ENCODE measurements around the gene SH3RF2.

Gene SH3RF2

DNA sequence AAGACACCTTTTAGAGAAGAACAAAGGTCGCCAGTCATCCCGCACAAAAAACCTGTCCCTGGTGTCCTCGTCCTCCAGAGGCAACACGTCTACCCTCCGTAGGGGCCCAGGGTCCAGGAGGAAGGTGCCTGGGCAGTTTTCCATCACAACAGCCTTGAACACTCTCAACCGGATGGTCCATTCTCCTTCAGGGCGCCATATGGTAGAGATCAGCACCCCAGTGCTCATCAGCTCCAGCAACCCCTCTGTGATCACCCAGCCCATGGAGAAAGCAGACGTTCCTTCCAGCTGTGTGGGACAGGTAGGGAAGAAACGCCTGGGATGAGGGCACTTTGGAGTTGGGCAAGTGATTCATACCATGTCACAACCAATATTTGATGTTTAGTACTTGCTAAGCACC is 77.4 kb downstream of the SH3RF2 start:
- DNase-seq = no peak

DNA sequence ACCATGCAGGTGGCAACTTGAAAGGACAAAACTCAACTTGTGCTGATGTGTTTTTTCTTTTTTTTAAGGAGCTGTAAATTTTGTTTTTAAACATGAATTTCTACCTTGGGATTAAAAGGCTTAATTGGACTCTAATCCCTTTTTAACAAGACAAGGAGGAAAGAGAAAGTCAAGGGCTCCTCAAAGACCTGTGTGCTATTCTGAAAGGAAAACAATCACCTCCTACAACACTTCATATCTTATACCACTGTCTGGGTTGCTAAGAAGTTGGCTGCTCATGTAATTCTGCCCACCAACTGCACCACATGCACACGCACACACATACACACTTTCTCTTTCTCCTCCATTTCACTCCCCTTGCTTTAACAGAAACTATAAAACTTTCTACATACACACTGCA is 78.6 kb downstream of the SH3RF2 start:
- DNase-seq = no peak

DNA sequence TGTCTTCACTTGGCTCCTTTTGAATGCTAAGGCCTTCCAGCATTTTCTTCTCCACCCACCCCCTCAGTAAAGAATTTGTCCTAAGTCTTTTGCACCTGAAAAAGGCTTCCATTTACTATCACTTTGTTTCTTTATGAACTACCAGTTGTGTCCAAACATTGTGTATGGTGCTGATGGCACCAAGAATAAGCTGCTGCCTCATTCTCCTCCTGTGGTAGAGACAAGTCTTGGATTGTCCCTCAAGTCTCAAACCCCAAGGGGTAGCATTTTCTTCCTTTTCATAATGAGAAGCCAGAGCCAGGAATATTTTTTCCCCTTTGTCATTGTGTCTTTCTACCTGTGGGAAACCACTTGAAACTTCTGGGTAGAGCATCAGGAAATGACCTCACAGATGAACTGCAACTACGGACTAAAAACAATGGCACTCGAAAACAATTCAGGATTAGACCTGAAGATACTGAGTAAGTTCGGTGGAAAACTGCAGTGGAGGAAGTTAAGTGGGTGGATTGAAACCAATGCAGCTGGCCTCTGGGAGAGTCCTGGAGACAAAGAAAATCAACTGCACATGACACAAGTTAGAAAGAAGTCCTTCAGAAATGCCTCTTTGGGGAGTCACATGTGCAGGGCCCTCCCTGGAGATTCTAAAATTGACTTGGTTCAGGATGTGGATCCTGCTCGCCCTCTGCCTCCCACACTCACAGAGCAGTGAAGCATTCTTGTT is 80.5 kb downstream of the SH3RF2 start:
- no peak for DNase-seq

DNA sequence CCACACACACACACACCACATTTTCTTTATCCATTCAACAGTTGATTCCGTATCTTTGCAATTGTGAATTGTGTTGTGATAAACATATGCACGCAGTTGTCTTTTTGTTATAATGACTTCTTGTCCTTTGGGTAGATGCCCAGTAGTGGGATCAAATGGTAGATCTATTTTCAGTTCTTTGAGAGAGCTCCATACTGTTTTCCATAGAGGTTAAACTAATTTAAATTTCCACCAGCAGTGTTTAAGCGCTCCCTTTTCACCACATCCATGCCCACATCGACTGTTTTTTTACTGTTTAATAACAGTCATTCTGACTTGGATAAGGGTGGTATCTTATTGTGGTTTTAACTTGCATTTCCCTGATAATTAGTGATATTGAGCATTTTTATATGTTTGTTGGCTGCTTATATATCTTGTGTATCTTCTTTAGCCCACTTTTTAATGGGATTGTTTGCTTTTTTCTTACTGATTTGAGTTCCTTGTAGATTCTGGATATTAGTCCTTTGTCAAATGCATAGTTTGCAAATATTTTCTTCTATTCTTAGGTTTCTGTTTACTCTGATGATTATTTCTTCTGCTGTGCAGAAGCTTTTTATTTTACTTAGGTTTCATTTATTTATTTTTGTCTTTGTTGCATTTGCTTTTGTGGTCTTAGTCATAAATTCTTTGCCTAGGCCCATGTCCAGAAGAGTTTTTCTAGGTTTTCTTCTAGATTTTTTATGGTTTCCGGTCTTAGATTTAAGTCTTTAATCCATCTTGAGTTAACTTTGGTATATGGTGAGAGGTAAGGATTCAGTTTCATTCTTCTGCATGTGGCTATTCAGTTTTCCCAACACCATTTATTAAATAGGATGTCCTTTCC is 82.4 kb downstream of the SH3RF2 start:
- no peak for DNase-seq

DNA sequence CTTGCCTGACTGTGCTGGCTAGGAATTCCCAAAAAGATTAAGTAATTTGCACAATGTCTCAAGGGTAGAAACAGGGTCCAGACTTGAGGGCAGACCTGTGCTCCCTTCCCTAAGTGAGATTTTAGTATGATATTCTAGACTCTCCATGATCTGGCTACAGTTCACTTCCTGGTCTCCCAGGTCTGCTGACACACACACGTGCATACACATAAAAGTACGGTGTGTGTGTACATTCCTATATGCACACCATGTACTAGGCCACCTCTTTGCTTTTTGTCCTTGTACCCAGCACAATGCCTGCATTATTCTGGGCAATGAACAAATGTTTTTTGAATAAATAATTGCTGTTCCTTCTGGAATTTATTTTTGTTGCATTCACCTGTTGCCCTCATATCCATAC is 83.7 kb downstream of the SH3RF2 start:
- DNase-seq = no peak

DNA sequence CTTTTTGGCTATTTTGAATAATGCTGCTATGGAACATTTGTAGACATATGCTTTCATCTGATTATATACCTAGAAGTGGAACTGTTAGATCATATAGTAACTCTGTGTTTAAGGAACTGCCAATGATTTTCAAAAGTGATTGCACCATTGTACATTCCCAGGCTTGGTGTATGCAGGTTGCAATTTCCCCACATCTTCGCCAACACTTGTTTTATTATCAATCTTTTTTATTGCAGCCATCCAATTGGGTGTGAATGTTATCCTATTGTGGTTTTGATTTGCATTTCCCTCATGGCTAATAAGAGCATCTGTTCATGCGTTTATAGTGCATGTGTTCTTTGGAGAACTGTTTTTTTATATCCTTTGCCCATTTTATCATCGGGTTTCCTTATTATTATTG is 87.7 kb downstream of the SH3RF2 start:
- DNase-seq = no peak

DNA sequence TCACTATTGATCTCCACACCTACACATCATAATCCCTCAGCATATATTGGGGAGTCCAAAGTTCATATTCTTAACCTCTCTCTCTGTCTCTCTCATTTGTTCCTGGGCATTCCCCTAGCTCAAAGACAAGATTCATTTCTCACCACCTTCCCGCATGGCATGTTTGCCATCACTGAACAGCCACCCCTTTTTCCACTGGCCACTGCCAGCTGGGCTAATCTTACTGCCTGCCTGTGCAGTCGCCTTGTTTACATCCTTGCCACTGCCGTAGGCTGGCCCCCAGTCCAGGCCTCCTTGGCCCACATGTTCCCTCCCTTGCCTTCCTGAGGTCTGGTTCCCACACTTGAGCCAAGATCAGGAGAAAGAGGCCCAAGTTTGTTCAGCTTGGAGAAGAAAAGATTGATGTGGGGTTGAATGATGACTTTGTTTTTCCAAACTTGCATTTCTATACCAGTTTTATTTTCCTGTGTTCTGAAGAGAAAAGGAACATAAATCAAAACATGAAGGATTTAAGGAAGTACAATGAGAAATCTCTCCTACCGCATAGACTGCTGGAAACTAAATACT is 88.8 kb downstream of the SH3RF2 start:
- DNase-seq = no peak

DNA sequence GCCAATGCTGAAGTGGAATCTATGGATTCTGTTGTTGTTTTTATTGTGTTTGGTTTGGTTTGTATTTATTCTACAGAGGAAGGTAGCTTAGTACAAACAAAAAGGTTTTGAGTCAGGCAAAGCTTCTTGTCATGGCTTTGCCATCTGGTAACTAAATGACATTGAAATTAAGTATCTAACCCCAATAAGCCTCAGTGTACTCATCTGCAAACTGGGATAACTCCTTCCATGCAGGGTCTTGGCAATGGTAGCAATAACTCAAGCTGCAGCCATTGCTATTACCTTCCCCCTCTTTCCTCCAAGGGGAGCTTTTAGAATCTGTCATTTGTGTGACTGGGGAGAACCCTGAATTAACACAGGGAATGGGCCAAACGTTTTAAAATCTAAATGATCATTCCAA is 89.3 kb downstream of the SH3RF2 start:
- DNase-seq = no peak

DNA sequence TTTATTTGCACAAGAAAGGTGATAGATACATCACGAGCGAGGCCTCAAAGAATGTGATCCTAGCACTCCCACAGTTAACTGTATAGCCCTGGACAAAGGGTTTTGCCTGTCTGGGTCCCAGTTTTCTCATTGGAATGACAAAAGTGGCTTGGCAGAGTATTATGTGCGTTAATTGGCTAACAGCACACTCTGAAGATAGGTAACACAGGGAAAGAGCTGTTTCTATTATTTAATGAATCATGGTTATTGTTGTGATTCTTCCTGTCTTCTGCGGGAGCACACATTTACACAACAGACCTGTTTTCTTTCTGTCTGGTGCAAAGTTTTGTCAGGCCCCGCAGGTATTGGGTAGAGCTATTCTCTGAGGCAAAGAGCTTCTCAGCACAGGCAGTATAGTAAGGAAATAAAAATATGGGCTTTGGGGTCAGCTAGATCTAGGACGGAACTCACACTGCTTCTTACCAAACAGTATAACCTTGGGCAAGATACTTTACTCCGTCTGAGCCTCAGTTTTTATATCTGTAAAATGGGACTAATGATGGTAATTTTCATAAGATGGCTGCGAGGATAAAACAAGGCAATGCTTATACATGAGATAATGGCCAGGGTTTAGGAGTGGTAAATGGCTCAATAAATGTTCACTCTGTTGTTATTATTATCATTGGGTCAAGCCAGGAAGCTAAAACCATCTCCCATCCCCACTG is 90.1 kb downstream of the SH3RF2 start:
- no peak for DNase-seq

DNA sequence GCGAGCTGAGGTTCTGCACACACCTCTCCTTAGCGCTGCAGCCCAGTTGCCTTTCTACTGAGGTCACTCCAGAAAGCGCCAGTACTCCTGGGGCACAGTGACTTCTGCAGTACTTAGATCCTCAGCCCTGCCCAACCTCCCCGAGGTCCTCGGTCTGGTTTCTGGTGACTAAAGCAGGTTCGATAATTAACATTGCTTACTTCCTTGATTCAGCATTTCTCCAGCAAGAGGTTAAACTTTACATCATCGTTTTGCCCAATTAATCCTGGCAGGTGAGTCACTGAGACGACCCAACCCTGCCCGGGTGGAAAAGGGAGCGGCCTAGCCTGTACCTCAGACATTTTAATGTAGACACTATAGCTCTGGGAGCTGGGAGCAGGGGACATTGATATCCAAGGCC is 91.4 kb downstream of the SH3RF2 start:
- DNase-seq = no peak

DNA sequence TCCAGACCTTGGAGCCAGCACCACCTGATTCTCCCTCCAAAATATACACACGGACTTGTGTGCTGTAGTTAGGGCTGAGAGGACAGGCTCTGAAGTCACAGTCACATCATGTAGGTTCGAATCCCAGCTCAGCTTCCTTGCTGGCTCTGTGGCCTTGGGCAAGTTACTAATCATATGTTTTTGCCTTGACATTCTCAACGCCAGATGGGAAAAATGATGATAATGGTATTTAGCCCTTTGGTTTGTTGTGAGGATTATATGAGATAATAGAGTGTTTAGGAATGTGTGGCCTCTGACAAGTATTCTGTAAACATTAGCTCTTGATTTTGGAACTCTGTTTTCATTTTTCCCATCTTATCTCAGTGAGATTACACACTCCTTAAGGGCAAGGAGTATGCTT is 96.5 kb downstream of the SH3RF2 start:
- no peak for DNase-seq

DNA sequence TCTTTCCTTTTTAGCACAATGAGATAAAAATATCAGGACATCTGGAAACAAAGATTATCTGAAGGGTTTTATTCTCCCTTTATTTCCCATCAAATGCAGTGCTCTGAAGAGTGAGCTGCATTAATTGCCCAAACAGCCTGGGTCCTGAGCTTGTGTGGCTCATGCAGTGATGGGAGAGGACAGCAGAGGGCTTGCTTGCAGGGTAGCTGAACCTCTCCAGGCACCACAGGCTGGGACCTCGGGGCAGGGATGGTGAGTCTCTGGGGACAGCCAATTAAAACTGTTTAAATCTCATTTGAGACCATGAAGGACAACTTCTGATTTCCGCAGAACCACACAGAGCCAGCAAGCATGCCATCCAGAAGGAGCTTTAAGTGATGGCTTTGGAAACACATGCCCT is 97.7 kb downstream of the SH3RF2 start:
- no peak for DNase-seq

DNA sequence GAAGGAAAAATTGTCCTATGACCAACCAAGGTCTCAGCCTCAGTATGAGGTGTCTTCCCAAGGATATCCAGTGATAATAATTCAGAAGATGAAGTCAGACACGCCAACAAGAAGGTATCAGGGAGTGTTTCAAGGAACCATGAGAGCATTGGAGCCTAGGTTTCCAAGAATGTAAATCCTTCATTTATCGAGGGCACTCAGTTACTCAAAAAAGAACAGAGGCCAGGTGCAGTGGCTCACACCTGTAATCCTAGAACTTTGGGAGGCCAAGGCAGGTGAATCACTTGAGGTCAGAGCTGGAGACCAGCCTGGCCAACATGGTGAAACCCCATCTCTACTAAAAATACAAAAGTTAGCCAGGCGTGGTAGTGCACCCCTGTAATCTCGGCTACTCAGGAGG is 98.2 kb downstream of the SH3RF2 start:
- no peak for DNase-seq

DNA sequence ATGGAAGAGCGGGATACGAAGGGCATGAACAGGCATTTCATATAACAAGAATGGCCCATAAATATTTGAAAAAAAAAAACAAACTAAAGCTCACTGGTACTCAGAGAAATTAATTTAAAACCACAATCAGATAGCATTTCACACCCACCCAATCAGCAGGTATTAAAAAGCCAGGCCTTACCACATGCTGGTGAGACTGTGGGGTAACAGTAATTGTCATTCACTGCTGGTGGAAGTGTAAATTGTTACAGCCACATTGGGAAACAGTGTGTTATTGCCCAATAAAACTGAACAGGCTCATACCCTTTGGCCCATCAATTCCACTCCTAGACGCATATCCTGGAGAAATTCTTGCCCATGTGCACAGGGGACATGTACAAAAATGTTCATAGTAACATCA is 103.0 kb downstream of the SH3RF2 start:
- no peak for DNase-seq

DNA sequence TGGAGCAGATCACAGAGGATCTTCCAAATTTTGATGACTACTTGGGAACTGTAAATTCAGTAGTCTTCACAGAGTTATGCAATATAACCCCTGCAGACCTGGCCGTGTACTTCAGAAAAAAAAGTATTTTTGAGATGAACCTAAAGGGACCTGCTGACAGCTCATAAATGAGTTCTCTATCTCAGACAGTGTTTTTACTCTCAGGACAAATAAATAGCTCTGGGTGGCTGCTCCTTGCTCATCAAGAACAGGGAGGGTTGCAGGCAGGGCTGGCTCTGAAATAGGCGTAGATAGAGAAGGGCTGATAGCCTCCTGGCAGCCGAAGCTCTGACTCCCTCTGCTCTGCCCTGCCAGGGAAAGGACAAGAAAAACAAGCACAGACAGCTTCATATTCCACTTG is 104.1 kb downstream of the SH3RF2 start:
- DNase-seq = no peak

DNA sequence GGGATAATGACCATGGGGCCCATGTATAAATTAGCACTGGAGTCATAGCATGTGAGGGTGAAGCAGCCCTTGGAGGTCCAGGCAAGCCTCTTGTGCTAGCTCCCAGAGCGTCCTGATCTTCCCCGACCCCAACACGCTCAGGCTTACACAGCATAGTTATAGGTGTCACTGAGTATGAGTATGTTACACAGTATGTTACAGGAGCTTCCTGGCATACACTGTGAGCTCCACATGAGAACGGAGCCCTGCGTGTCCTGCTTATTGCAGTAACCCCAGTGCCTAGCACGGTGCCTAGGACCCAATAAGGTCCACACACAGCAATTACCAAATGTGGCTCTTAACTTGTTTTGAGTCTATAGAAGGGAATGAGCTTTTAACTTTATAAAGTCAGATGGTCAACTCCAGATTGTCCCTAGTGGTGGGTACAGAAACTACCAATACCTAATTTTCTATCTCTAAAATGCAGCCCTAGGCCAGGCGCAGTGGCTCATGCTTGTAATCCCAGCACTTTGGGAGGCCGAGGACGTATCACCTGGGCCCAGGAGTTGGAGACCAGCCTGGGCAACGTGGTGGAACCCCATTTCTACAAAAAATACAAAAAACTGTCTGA is 104.9 kb downstream of the SH3RF2 start:
- no peak for DNase-seq

DNA sequence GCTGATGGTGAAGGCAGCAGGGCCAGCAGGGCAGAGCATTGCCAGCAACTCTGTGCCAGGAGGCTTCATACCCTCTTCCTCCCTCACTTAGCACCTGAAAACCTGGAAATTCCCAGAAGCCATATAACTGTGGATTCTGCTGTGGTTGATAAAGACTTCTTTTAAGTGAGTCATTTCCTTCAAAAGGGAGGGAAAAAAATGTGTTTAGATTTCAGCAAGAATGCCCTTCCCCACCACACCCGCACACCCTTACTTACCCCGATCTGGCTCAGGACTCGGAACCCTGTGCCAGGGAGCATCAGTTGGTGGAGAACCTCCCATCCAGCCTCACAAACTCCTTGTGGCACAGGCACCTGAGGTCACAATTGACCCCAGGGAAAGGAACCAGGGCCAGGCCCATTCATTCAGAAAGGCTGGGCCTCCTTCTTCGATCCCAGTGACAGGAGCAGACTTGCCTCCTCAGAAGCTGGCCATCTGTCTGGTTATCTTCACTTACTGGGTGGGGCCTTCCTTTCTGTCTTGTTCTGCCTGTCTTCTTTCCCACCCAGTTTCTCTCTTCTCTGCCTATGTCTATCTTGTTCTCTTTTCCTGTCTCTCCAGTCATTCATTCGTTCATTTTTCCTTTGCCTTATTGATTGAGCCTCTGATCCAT is 106.4 kb downstream of the SH3RF2 start:
- DNase-seq = no peak

DNA sequence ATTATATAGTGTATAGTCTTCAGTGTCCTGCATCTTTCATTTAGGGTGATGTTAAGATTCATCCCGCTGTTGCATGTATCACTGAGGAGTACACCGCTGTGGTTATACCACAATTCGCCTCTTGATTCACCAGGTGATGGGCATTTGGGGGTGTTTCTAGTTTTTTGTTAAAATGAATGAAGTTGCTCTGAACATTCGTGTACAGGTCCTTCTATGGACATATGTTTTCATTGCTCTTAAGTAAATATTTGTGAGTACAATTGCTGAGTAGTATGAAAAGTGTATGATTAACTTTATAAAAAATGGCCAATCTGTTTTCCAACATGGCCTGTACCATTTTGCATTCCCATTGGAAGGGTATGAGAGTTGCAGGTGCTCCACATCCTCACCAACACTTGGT is 107.3 kb downstream of the SH3RF2 start:
- no peak for DNase-seq

DNA sequence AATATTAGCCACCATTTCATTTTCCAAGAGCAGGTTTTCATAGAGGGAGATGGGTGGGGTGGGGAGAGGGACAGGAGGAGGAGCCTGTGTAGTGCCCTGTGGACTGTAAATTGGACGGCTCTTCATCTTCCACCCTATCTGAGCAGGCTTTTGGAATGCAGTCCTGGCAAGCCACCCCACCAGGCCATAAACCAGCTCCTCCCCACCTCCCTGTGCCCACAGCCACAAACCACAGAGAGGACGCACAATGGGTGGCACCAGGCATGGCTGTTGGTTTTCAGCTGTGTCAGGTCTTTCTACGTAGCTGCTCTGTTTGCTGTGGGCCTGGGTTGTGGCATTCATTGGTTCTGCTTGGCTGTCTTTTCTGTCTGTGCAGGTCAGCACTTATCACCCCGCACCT is 111.0 kb downstream of the SH3RF2 start:
- no peak for DNase-seq

DNA sequence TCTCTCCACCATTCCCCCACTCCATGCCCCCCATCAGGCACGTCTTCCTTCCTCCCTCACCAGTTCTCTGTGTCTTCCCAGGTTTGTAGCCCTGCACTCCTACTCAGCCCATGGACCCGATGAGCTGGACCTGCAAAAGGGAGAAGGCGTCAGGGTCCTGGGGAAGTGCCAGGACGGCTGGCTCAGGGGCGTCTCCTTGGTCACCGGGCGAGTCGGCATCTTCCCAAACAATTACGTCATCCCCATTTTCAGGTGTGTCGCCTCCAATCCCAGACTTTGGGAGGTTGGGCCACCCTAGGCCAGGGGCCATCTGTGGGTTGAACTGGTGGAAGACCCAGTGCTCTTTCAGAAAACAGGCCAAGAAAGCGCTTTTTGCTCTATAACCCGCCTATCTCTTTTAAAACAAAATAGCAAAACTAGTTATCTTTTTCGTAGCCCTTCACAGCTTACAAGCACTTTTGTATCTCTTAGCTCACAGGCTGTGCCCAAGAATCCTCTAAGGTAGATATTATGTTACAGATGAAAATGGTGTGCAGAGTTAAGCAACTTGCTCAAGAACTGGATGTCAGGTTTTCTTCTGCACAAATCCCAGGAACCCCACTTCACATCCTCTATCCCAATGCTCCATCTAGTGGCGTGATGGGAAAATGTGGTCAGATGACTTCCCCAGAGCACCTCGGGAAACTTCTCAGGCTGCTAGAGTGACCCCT is 112.8 kb downstream of the SH3RF2 start:
- peak; percentile 5 for DNase-seq

DNA sequence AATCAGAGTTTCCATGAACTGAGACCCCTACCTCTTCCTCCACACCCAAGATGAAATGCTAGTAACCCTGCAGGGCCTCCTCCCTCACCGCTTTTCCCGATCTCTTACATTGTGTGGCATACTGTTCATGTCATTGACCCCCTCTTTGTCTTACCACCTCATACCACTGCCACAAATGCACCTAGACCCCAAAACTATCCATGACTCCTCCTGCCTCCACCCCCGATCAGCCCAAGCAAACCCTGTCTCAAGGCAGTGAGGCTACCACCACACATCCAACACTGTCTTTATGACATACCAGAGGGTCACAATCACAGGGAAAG is 113.3 kb downstream of the SH3RF2 start:
- no peak for DNase-seq

DNA sequence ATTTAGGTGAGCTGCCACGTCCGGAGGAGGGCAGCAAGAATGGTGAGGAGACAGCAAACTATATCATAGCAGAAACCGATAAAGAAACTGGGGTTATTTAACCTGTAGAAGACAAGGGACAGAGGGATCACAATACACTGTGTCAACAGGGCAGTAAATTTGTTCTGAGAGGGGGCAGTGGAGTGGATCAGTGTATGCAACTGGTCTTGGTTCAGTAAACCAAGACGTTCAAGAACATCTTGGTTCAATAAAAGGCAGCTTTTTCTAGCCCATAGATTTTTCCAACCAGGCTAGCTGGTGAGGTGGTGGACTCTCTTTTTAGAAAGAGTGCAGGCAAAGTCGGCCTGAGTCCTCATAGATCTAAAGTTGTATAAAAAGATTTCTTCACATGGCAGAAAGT is 113.7 kb downstream of the SH3RF2 start:
- DNase-seq = no peak
